ENCODE results near the gene TRAF5.
"Not testable (repeated sequence)": the region's sequence is repeated elsewhere in the genome, so short reads cannot be mapped to it uniquely, and the experiment has no call there.

TRAF5 gene

DNA sequence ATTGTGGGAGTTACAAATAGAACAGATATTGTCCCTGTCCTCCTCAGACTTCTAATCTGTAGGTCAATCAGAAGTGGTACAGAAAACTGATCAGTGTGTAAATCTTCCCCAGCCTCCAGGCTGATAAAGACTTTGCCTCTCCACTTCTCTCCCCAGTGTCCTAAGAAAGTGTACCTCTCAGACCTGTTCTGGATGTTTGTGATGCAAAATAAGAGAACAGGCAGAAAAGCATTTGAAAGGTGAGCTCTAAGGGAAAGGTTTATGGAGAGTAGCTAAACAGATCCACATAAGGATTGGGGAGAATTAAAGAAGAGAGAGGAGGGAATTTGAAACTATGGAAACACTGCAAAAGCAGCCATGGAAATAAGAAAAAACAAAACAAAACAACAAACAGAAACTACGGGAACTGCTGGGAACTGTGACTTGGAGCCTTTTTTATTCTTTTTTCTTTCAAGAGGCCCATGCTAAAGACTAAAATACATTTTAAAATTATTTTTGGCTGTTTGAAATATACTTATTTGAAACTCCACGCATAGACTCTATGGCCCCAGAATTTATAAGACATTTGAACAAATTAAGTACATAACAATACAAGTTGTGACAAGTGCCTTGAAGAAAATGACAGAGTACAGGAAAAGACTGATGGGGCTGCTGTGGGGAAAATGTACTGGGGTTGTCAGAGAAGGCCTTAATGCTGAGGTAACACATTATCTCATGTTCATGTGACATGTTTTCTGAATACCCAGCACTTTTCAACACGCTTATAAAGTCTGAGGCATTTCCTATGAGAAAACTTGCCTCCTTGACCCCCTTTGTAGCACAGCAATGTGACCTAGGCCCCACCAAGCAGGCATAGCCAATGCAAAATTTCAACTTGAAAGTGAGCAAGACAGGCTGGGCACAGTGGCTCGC, 51.2 kb downstream of the TRAF5 start:
- DNase-seq (ENCODE audit: low read depth in 2 of 2) = no peak

DNA sequence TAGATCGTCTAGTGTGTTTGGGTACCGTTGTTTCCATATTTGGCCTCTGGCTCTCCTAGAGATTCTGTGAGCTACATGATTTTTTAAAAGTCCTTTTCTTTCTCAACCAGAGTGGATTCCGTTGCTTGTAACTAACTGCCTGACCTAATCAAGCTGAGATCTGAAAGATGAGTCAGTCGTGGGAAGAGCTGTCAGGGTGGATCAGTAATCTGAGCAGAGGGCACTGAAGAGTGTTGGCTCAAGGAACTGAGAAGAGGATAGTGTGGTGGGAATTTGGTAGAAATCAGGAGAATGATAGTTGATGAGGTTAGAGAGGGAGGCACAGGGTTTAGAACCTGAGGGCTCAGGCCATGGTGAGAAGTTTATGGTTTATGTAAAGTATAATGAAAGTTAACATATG, 52.2 kb downstream of the TRAF5 start:
- no peak for DNase-seq (ENCODE audit: low read depth in 2 of 2)

DNA sequence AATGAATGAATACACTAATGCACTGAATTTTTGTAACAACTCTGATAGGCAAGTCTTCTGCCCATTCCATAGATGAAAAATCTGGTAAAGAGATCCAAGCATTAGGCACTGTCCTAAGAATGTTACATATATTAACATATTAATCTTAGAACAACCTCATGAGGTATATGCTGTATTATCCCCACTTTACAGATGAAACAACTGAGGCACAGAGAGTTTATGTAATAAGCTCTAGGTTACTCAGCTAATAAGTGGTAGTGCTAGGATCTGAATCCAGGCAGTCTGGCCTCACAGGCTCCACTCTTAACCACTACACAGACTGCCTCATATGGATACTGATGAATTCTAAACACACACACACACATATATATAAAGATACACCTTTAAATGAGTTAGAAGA, 52.8 kb downstream of the TRAF5 start:
- no peak for DNase-seq (ENCODE audit: low read depth in 2 of 2)

DNA sequence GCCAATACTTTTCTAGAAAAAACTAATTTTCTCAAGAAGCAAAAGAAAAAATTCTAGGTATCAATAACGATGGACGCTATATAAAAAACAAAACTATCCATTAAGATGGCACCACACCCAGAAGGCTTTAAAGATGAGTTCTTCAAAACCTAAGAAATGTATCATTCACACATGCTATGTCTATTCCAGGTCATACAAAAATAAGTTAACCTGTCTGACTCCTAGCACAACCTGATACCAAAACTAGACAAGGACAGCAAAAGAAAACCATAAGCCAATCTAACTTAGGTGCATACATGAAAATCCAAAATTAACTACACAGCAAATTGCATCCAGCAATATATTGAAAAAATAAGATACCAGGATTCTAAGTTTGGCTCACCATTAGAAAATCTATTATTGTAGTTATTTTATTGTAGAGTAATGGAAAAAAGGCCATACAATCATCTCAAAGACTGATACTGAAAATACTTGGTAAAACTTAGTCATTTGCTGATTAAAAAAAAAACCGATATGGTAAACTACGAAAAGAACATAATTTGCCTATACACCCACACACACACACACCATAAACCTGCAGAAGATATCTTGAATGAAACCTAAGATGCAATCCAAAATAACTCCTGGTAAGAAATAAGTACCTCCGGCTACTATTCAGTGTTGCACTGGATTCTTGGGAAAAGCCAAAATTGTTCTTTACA, 55.0 kb downstream of the TRAF5 start:
- DNase-seq (ENCODE audit: low read depth in 2 of 2) = no peak

DNA sequence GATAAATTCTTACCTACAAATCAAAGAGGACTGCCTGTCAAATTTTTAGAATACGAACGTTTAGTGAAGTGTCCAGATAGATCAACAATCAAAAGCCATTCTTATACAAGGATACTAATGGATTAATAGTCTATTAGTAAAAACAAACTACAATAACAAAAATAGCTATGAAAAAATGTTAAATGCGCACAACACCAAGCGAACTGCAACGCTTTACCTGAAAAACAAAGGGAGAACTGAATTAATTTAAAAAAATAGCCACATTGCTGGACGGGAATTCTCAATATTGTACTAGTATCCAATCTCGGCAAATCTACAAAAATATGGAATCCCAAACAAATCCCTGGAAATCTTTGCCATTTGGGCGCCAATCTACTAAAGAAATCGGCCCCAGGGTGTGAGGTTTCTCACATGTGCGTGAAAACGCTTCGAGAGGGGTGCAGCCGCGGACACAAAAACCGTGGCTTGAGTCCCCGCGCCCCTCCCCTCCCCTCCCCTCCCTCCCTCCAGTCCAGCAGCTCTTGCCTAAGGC, 55.6 kb downstream of the TRAF5 start:
- DNase-seq (ENCODE audit: low read depth in 2 of 2) = no peak

DNA sequence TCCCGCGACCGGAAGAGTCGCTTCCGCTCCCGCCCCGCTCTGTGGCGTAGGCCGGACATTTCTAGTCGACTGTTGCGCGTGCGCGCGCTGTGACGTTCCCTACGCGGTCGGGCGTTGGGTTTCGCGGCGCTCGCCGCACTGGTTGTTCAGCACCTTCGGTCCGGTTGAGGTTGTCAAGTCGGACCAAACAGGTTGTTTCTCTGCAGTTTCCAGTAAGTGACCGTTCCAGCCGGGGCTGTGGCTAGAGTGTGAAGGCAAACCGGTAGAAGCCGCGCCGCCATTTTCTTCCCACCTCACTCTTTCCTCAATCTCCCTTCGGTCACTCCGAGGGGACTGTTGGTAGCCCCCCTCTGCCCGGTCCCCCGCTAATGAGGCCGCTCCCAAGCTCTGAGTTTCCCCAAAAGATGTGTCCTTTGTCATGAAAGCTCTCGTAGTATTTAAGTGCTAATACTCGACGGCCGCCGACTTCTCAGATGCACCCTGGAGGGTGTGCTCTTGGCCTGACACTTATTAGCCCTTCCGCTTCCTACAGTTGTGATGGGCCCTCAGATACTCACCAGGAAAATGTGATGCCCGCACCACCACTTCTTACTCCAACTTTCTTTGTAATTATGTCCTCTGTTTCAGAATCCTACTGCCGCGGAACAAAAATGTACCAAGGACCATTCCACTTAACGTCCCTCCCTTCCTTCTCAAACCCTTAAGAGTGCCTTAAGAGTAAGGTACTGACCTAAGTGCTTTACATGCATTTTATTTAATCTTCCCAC, 56.3 kb downstream of the TRAF5 start:
- DNase-seq (ENCODE audit: low read depth in 2 of 2) = peak; percentile 46 to 49

DNA sequence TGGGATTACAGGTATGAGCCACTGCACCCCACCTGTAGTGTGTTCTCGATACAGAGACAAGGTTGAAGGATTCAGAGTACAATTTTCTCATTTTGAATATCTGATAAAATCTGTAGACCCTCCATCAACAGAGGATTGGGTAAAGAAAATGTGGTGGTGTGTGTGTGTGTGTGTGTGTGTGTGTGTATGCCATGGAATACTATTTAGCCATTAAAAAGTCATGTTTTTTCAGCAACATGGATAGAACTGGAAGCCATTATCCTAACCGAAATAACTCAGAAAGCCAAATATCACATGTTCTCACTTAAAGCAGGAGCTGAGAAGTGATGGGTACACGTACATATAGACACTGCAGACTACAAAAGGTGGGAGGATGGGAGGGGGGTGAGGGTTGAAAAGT, 57.9 kb downstream of the TRAF5 start:
- no peak for DNase-seq (ENCODE audit: low read depth in 2 of 2)

DNA sequence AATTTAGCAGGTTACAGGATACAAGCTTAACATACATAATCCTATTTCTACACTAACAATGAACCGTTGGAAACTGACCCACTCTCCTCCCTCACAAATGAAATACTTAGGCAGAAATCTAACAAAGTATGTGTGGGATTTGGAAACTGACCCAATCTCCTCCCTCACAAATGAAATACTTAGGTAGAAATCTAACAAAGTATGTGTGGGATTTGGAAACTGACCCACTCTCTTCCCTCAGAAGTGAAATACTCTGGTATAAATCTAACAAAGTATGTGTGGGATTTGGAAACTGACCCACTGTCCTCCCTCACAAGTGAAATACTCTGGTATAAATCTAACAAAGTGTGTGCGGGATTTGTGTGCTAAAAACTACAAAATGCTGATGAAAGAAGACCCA, 60.3 kb downstream of the TRAF5 start:
- no peak for DNase-seq (ENCODE audit: low read depth in 2 of 2)

DNA sequence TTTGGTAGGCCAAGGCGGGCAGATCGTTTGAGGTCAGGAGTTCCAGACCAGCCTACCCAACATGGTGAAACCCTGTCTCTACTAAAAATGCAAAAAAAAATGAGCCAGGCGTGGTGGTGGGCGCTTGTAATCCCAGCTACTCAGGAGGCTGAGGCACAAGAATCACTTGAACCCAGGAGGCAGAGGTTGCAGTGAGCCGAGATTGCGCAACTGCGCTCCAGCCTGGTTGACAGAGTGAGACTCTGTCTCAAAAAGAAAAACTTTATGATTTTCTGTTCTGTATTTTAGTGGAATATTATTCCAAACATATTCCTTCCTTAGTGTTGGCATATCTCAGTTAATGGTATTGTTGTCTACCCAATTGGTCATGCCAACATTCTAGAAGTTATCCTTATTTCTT, 64.2 kb downstream of the TRAF5 start:
- DNase-seq (ENCODE audit: low read depth in 2 of 2) = not testable (repeated sequence)

DNA sequence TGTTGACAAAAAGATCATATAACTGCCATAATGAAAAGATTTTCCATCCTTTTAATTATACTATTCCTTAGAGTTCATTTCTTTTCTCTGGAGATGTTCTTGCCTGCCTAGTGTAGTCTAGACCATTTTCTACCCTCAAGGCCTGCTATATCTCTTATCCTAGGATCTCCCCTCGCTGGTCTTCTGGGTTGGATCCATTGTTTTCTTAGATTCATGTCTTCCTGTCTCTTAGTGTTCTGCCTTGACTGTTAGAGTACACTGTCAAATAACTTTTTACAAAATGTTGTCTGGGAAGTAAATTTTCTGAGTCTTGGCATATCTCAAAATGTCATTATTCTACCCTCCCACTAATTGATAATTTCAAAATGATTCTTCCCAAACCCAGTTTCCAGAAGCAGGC, 66.6 kb downstream of the TRAF5 start:
- no peak for DNase-seq (ENCODE audit: low read depth in 2 of 2)

DNA sequence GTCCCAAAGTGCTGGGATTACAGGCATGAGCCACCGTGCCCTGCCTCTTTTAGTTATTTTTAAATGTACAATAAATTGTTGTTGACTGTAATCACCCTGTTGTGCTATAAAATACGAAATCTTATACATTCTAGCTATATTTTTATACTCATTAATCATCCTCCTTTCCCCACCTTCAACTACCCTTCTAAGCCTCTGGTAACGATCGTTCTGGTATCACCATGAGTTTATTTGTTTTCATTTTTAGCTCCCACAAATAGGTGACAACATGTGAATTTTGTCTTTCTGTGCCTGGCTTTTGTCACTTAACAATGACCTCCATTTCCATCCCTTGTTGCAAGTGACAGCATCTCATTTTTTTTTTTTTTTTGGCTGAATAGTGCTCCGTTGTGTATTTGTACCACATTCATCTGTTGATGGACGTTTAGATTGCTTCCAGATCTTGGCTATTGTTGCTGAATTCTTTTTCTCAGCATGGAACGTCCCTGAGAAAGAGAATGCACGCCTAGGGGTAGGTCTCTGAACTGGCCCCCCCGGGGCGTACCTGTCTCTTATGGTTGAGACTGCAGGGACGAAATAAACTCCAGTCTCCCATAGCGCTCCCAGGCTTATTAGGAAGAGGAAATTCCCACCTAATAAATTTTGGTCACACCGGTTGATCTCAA, 71.8 kb downstream of the TRAF5 start:
- not testable (repeated sequence) for DNase-seq (ENCODE audit: low read depth in 2 of 2)

DNA sequence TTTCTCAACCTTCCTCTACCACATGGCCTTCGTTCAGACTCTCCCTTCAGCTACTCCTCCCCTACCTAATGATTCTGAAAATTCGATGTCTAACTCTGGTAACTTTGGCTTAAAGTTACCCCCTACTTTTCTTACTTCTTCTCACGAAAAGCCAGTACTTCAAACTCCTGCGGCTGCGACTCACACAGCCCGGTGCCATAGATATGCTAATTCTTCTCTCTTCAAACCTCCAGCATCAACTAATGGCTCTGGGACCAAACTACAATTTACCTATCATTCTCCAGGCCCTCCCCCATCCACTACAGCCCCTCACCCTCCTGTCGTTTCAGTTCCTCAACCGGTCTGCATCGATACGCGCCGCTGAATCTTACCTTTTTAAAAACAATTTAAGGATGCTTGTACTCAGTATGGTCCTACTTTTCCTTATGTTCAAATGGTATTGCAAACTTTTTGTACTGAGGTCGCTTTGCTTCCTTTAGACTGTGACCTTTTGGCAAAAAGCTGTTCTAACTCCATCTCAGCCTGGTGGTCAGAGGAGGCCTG, 73.3 kb downstream of the TRAF5 start:
- not testable (repeated sequence) for DNase-seq (ENCODE audit: low read depth in 2 of 2)

DNA sequence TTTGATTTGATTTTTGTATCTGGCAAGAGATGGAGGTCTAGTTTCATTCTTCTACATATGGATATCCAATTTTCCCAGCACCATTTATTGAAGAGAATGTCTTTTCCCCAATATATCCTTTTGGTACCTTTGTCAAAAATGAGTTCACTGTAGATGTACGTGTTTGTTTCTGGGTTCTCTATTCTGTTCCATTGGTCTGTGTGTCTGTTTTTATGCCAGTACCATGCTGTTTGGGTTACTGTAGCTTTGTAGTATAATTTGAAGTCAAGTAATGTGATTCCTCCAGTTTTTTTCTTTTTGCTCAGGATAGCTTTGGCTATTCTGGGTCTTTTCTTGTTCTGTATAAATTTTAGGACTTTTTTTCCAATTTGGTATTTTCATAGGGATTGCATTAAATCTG, 75.1 kb downstream of the TRAF5 start:
- not testable (repeated sequence) for DNase-seq (ENCODE audit: low read depth in 2 of 2)

DNA sequence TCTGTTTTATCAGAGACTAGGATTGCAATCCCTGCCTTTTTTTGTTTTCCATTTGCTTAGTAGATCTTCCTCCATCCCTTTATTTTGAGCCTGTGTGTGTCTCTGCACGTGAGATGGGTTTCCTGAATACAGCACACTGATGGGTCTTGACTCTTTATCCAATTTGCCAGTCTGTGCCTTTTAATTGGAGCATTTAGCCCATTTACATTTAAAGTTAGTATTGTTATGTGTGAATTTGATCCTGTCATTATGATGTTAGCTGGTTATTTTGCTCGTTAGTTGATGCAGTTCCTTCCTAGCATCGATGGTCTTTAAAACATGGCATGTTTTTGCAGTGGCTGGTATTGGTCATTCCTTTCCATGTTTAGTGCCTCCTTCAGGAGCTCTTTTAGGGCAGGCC, 79.5 kb downstream of the TRAF5 start:
- not testable (repeated sequence) for DNase-seq (ENCODE audit: low read depth in 2 of 2)

DNA sequence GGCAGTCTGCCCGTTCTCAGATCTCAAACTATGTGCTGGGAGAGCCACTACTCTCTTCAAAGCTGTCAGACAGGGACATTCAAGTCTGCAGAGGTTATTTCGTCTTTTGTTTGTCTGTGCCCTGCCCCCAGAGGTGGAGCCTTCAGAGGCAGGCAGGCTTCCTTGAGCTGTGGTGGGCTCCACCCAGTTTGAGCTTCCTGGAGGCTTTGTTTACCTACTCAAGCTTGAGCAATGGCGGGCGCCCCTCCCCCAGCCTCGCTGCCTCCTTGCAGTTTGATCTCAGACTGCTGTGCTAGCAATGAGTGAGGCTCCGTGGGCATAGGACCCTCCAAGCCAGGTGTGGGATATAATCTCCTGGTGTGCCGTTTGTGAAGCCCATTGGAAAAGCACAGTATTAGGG, 81.1 kb downstream of the TRAF5 start:
- DNase-seq (ENCODE audit: low read depth in 2 of 2) = not testable (repeated sequence)

DNA sequence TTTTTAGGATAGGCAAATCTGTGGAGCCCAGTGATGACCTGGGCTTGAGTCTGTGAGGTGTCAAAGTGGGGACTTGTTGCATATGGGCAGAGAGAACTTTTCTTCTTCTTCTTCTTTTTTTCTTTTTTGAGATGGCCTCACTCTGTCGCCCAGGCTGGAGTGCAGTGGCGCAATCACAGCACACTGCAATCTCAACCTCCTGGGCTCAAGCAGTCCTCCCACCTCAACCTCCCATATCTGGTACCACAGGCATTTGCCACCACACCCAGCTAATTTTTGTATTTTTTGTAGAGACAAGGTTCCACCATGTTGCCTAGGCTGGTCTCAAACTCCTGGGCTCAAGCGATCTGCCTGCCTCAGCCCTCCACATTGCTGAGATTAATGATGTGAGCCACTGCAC, 85.0 kb downstream of the TRAF5 start:
- no peak for DNase-seq (ENCODE audit: low read depth in 2 of 2)

DNA sequence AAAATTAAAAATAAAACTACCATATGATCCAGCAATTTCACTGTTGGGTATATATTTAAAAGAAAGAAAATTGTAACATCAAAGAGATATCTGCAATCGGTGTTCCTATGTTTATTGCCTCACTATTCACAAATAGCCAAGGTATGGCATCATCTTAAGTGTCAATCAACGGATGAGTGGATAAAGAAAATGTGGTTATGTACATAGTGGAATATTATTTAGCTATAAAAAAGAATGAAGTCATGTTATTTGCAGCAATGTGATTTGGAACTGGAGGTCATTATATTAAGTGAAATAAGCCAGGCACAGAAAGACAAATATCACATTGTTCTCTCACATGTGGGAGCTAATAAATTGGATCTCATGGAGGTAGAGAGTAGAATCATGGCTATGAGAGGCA, 89.1 kb downstream of the TRAF5 start:
- DNase-seq (ENCODE audit: low read depth in 2 of 2) = no peak

DNA sequence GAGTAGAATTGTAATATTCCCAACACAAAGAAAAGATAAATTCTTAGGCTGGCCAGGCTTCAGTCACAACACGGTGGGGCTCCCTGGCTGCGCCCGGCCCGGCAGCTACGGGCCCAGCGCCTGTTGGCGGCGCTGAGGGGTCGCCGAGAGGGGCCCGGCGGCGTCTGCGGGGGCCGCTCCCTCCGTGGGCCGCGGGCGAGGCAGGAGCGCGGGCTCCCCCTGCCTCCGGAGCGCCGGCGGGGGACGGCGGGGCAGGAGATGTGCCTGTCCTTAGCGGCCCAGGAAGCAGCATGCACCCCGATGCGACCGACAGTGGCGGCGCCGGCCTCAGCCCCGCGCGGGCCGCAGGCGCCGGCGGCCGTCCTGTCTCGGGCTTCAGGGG, 89.6 kb downstream of the TRAF5 start:
- DNase-seq (ENCODE audit: low read depth in 2 of 2) = peak in 1 of 2 donors; percentile 17

DNA sequence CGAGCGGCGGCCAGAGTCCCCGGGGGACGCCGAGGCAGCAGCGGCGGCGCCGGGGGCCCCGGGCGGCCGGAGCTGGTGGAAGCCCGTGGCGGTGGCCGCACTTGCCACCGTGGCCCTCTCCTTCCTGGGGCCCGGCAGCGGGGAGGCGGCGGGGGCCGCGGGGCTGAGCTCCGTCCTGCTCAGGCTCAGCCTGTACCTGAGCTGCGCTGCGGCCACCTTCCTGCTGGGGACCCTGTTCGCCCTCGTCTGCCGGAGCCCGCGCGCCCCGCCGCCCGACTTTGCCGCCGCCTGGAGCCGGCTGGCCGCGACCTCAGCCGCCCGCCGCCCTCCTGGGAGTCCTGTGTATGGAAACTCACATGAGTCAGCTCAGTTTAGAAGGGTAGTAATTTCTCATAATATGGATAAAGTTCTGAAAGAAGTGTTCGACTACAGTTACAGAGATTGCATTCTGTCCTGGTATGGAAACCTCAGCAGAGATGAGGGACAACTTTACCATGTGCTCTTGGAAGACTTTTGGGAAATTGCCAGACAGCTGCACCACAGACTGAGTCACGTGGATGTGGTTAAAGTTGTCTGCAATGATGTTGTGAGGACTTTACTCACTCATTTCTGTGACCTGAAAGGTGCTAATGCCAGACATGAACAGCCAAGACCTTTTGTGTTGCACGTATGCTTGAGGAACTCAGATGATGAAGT, 90.1 kb downstream of the TRAF5 start:
- peak in 1 of 2 donors; percentile 7 for DNase-seq (ENCODE audit: low read depth in 2 of 2)

DNA sequence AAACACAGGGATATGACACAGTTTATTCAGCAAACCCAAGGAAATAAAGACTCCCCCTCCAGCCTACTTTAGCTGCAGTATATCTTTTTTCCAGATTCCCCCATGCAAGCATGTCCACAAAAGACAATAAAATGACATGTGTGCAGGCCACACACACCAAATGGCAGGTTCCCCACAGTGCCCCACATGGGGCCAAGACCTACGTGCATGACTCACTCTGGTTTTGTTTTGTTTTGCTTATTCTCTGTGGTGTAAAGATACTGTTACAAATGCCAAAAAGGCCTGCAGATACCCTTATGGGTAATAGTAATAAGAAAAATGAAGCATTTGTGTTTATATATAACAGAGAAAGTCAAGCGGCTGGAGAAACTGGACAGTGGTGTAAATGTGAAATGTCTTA, 93.8 kb downstream of the TRAF5 start:
- DNase-seq (ENCODE audit: low read depth in 2 of 2) = no peak

Measured in stimulated activated CD4-positive, alpha-beta T cell treated with anti-CD3 and anti-CD28 coated beads, Interleukin-1b, Interleukin-23, amount 100 ng/mL, for 1 hour (primary cell).